EH (cell line): Measurements from ENCODE around the gene KDM2B.
"Not testable (repeated sequence)": the region's sequence is repeated elsewhere in the genome, so short reads cannot be mapped to it uniquely, and the experiment has no call there.

Source experiments
- DNase-seq: peaks from one replicate; pipeline ENCODE4 v3.0.0-alpha.2; 2015; ENCODE audit warnings: low read depth

KDM2B gene

DNA sequence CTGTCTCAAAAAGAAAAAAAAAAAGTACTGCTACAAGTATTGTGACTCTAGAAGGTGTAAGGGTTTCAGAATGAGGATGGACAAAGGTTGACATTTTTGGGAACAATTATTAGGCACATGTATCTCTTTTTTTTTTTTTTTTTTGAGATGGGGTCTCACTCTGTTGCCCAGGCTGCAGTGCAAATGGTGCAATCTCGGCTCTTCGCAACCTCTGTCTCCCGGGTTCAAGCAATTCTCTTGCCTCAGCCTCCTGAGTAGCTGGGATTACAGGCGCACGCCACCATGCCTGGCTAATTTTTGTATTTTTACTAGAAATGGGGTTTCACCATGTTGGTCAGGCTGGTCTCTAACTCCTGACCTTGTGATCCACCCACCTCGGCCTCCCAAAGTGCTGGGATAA is 195.9 kb downstream of the KDM2B start:
- DNase-seq: not testable (repeated sequence)

DNA sequence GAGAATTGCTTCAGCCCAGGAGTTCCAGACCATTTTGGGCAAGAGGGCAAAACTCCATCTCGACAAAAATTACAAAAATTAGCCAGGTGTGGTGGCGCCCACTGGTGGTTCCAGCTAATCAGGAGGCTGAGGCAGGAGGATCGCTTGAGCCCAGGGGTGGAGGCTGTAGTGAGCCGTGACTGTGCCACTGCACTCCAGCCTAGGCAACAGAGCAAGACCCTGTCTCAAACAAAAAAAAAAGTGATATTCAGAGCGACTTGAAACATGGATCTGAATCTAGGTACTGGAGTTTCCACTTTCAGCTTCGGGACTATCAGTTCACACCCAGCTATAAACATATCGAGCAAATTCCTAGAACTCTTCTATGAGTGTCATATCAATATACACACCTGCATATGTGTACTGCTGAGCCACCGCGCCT is 197.2 kb downstream of the KDM2B start:
- no peak for DNase-seq

DNA sequence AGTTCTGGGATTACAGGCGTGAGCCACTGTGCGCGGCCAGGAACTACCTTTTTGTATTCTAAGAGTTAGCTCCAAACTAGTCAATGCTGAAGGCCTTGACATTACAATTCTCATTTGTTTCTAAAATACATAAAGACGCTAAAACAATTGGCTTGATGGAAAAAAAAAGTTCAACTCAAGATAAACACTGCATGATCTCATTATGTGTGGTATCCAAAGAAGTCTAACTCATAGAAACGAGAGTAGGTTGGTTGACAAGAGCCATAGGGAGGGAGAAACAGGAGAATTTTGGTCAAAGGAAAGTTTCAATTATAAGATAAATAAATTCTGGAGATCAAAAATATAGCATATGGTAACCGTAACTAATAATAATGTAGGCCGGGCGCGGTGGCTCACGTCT is 200.9 kb downstream of the KDM2B start:
- DNase-seq: no peak
